NCI-H345 (cell line): ENCODE measurements around the gene REXO1.
"Not testable (repeated sequence)": the region's sequence is repeated elsewhere in the genome, so short reads cannot be mapped to it uniquely, and the experiment has no call there.

Experiments used
- DNase-seq: peaks from one replicate; lab custom pipeline; 2025; lab: John Stamatoyannopoulos, UW

Gene REXO1

GRCh38 chr19:1875646-1876495, 27.6 kb upstream of the REXO1 start:
- peak; percentile 91 for DNase-seq

GRCh38 chr19:1875265-1875645, 27.0 kb upstream of the REXO1 start:
- DNase-seq: not testable (repeated sequence)

- DNase-seq: no peak
Measured at GRCh38 chr19:1874554-1875185, 26.4 kb upstream of the REXO1 start.

DNA sequence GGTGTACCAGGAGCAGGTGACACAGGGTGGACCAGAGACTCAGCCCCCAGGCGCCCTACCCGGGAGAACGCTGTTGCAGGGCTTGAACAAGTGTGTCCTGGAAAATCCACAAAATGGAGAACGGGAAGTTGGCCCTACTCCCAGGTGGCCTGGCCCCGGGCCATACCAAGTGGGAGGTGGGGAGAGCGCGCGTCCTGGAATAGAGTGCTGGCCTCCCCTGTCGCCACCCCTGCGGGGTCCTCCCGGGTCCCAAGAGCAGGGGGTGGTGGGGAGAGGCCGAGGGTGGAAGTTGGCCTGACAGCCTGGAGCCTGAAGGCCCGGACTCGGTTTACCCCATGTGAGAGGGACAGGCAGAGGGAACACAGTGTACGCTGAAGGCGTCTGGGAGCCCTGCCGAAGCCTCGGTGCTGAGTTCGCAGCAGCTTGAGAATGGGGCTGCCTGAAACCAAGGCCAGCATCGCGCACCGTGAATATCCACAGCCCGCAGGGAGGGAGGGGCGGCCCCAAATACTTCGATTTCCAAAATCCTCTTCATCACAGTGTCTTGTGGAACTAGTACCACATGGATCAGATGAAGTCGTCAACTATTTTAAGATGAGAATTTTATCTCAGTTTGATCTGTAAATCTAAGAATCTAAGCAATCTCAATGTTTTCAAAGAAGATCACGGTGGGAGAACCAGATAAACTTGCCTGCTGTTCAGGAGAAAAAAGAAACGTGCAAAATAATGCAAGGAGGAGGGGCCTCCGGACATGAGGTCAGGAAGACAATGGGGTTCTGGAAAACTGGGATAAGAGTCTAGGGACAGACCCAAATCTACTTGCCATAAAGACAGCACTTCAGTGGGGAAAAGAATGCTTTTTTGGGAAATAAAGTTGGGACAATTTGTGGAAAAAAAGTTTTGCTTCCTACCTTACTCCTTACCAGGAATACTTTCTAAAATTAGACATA, 25.5 kb upstream of the REXO1 start:
- DNase-seq: no peak

DNA sequence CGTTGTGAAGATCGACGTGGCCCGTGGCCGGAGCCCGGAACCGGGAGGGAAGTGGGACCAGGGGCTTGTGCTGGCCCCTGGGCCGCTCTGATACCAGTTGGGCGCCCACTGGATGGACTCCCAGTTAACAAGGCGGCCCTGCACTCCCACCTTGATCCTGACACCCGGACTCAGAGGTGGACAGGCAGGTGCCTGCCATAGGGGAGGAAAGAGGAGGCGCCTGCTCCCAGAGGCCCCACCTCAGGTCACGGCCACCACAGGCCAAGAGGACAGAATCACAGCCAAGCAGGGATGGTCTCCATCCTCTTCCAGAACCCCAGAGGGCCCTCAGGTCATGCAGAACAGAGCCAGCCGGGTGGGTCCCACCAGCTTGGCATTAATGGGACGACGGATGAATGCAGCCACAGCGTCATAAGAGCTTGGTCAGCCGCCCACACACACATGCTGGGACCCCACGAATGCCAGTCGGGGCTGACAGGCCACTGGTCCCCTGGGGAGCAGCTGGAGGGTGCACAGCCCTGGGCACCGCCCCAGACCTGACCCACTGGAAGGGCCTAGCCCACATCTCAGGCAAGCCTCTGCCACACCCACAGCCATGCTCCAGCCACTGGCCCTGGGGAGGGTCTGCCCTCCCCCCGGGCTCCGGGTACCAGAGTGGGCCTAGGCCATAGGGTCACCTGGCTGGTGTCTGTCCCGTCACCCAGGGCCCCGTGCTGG, 24.7 kb upstream of the REXO1 start:
- DNase-seq: no peak

DNA sequence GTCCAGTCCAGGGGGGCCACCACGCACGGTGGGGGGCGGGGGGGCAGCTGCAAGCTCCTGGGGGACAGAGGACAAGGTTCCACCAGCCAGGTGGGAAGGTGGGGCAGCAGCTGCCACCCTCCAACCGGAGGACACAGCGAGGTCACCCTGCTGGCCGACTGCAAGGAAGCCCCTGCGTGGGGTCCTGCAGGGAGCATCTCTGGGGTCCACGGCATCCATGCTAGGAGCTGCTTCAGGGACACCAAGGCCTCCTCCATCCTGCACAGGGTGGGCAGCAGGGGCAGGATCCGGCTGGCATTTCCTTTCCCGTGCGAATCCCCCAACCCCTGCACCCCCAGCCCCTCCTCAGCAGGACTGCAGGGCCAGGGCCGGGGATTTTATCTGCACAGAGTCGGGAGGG, 23.3 kb upstream of the REXO1 start:
- no peak for DNase-seq

GRCh38 chr19:1871140-1871597, 22.9 kb upstream of the REXO1 start:
- no peak for DNase-seq

DNA sequence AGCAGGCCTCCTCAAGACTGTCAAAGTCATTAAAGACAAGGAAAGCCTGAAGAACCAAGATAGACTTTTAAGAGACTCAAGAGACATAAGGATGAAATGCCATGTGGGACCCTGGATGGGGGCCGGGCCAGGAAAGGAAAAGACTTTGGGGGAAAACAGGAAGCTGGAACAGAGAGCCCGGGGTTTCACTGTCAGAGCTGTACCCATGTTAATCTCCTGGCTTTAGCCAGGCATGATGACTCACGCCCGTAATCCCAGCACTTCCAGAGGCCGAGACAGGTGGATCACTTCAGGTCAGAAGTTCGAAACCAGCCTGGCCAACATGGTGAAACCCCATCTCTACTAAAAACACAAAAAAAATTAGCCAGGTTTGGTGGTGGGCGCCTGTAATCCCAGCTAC, 20.7 kb upstream of the REXO1 start:
- DNase-seq: no peak

DNA sequence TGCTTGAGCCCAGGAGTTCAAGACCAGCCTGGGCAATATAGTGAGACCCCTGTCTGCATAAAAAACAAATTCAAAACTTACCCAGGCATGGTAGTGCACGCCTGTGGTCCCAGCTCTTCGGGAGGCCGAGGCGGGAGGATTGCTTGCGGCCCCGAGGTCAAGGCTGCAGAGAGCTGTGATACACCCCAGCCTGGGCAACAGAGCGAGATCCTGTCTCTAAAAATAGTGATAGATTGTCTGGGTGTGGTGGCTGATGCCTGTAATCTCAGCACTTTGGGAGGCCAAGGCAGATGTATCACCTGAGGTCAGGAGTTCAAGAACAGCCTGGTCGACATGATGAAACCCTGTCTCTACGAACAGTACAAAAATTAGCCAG, 19.1 kb upstream of the REXO1 start:
- DNase-seq: no peak

DNA sequence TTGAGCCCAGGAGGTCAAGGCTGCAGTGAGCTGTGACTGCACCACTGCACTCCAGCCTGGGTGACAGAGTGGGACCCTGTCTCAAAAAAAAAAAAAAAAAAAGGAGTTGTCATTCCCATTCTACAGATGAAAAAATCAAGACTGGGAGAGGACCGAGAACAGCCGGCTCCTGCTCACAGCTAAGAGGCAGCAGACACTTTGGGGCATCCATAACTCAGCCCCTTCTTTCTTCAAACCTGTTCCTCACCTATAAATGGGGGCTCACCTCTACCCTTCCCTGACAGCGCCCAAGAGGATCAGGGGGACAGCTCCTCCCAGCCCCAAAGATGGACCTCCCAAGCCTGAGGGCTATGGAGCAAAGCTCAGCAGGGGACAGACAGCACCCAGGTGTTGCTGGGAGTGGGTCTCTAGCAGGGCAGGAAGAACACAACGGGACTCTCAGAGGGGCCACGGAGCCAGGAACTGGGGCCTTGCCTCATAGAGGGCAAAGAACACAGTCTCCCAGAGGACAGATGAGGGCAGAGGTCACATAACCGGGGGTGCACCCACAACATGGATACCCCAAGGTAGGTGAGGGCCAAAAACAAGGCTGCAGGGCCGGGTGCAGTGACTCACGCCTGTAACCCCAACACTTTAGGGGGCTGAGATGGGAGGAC, 18.5 kb upstream of the REXO1 start:
- DNase-seq: no peak

DNA sequence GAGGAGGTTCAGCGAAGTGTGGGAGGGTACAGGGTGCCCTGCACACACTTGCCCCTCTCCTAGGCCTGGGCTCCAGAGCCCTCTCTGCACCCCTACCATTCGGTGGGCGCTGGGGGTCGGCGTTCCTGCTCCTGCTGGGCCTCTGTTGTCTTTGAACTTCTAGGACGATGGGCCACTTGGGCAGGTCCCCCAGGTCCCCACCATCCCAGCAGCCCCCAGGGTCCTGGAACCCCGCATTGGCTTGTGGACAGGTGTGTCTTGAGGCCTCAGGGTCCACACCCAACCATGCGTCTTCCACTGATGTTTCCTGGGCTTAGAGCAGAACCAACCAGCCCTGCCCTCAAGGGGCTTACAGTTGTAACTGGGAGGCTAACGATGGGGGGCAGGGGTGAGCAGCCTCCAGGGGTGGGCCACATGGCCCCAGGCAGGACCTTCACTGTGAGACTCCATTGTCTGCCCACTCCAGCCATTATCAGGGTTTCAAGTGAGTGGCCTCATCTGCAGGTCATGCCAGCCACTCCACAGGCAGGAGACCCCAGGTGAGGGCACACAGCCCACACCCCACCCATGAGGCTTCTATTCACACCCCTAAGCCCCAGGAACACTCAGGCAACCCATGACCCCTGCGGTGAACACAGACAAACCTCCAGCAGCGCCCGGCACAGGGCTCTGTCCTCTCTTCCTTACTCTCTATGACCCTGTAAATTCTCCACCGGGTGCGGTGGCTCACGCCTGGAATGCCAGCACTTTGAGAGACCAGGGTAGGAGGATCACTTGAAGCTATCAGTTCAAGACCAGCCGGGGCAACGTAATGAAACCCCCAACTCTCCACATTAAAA, 17.1 kb upstream of the REXO1 start:
- no peak for DNase-seq

DNA sequence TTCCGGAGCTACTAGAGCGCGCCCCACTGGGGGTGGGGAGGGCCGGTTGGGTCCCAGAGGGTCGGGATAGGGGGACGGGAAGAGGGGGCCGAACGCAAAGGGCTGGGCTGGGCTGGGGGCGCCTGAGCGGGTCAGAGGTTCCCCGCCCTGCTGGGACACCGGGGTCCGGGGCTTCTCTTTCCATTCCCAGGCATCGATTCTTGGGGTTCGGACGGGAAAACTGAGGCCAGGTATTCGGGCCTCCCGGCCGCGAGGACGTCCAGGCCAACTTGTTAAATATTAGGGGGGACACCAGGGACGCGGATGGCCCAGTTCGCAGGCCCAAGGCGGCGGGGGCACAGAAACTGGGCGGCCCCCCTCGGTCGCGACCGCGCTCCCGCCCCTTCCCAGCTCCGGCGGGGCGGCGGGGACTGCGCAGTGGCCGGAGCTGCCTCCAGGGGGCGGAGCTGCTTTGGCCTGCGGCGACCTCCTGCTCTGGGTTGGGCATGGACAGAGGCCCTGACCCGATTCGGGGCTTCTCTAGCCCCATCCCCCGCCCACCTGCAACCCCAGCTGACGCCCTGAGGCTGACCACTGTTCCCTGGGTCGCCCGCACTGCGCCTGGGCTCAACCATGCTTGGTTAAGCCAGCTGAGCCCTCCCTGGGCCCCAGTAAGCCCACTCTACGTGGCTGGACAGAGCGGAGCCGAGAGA, 16.3 kb upstream of the REXO1 start:
- no peak for DNase-seq

DNA sequence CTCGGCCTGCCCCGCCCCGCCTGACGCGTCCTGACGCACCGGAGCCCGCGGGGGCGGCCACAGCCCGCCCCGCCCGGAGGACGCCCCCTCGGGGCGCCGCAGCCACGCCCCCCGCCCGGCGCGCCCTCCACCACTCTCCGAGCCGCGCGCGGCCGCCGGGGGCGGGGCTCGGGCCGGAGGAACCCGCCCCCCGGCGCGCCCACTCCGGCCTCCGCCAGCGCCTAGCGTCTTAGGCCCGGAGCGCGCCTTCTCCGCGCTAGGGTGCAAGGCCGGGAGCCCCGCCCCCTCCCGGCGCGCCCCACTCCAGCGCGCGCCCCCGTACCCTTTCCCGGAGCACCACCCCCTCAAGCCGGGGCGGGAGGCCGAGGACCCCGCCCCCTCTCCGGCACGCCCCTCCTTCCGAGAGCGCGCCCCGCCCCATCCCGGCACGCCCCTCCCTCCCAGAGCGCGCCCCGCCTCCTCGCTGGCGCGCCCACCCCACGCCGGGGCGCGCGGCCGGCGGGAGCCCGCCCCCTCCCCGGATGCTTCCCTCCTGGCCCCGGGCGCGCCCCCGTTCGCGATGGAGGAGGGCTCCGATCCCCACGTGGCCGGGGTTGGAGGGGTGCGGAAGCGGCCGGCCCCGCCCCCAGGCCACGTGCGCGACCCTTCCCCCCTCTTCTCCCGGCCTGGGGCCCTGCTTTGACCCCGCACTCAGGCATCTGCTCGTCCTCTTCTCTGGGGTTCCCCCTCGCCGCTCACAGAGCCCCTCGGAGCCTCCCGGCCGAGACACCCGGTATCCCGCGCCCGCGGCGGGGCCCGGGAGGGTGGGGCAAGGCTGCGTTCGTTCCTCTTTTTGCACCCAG, 15.6 kb upstream of the REXO1 start:
- DNase-seq: peak; percentile 97

DNA sequence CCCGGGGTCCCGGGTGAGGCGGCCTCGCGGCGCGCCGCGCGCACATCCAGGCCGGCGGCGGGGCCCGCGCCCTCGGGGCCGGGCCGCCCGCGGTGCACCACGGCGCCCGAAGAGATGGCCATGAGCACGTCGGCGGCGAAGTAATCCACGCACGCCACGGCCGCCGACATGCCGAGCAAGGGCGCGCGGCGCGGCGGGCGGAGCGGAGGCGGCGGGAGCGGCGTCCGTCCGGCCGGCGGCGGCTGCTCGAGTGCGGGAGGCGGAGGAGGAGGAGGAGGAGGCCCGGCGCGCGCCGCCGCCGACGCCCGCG, 15.0 kb upstream of the REXO1 start, which contains the start of gene KLF16:
Gene KLF16 (minus strand): TSS at position 252 of the 310 bp plus-strand sequence. CDS start 82 bp downstream, at position 170.
- DNase-seq: no peak

DNA sequence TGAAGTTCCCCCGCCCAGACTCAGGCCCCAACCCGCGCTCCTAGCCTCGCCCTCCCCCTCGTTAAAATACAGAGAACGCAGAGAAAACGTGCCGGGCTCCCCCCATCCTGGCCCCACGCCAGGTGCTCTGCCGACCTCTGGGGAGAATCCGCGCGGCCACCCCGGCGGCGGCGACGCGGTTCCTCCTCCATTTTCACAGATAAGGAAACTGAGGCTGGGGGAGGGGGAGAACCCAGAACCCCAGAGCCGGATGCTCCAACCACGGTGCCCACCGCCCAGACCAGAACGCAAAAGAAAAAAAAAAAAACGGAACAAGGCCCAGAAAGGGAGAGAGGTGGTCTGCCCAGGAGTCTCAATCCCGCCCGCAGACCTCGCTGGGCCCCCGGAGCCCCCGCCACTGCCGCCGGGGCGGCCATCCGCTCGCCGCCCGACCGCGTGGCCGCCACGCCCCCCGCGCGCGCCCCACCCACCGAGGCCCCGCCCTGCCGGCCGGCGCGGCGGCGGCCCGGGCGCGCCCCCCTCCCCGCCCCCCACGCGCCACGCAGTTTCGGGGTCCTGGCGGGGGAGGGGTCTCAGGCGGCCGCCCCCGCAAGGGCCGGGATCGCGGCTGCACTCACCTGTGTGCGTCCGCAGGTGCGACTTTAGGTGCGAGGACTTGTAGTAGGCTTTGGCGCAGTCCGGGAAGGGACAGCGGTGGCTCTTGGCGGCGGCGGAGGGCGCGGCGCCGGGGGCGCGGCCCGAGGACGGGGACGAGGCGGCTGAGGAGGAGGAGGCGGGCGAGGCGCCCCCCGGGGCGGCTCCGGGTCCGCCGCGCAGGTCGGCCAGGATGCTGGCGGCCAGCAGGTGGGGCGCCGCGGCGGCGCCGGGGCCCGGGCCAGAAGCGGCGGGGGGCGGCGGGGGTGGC, 14.4 kb upstream of the REXO1 start:
- peak; percentile 46 for DNase-seq

GRCh38 chr19:1862068-1862423, 13.8 kb upstream of the REXO1 start:
- no peak for DNase-seq

GRCh38 chr19:1861599-1862031, 13.3 kb upstream of the REXO1 start:
- no peak for DNase-seq
